PC-3 (cell line): Measurements from ENCODE around the gene PRSS8. TPM values are rescaled to one million over a fixed set of nuclear protein-coding genes. Genes with fewer than 3 reads are reported as not detected.

Experiments used
- ATAC-seq: fragments of 200-7000 bp; cut with Tn5 transposase; 2 replicates; pipeline ENCODE4 v1.9.1; 2020; ENCODE audit warnings: mild to moderate bottlenecking, moderate library complexity
- BruUV-seq: library from RNA; stranded (reverse); fragments of 400-500 nt; replicated peaks from 2 replicates; lab custom pipeline; 2021; lab: Mats Ljungman, UMichigan
- CTCF ChIA-PET: fragments of 300-600 bp; sonication (Branson Sonifier 250); formaldehyde crosslinking; loops from one replicate; lab custom pipeline; 2022; ENCODE audit warnings: antibody characterized with exemption; lab: Charles Lee
- POLR2A ChIA-PET: fragments of 300-600 bp; sonication (Branson Sonifier 250); formaldehyde crosslinking; loops from one replicate; lab custom pipeline; 2022; ENCODE audit warnings: antibody characterized with exemption; ENCODE audit not compliant: unreplicated experiment; lab: Charles Lee
- DNase-seq: peaks from one replicate; pipeline ENCODE4 v3.0.0-alpha.2; 2015
- H2AFZ ChIP-seq: fragments of 300-600 bp; sonication (generic); 2 replicates; pipeline ENCODE4 v1.6.0; 2016; ENCODE audit warnings: antibody characterized with exemption, low read length
- H3F3A ChIP-seq: fragments of 300-600 bp; sonication (generic); one replicate; pipeline ENCODE4 v1.6.0; 2017; ENCODE audit warnings: antibody characterized with exemption, low read length, control low read depth, mild to moderate bottlenecking; ENCODE audit not compliant: unreplicated experiment
- H3K27ac ChIP-seq: fragments of 300-600 bp; sonication (generic); 2 replicates; pipeline ENCODE4 v1.5.1; 2016; ENCODE audit warnings: mild to moderate bottlenecking, low read length
- H3K27me3 ChIP-seq: fragments of 300-600 bp; sonication (generic); 2 replicates; pipeline ENCODE4 v1.6.1; 2016; ENCODE audit warnings: low read length, mixed read lengths
- H3K36me3 ChIP-seq: fragments of 300-600 bp; sonication (generic); 2 replicates; pipeline ENCODE4 v1.6.1; 2016; ENCODE audit warnings: low read depth, mixed run types, low read length, mixed read lengths
- H3K4me1 ChIP-seq: fragments of 300-600 bp; sonication (generic); 2 replicates; pipeline ENCODE4 v1.5.1; 2016; ENCODE audit warnings: low read length; ENCODE audit not compliant: insufficient read depth
- H3K4me2 ChIP-seq: fragments of 300-600 bp; sonication (generic); 2 replicates; pipeline ENCODE4 v1.6.0; 2016; ENCODE audit warnings: low read length
- H3K4me3 ChIP-seq: fragments of 300-600 bp; sonication (generic); 2 replicates; pipeline ENCODE4 v1.5.1; 2016; ENCODE audit warnings: mild to moderate bottlenecking, low read length, mixed read lengths
- H3K79me2 ChIP-seq: fragments of 300-600 bp; sonication (generic); 2 replicates; pipeline ENCODE4 v1.6.1; 2017; ENCODE audit warnings: low read length, mixed read lengths
- H3K9ac ChIP-seq: fragments of 300-600 bp; sonication (generic); 2 replicates; pipeline ENCODE4 v1.6.0; 2016; ENCODE audit warnings: mild to moderate bottlenecking, low read length
- H3K9me2 ChIP-seq: fragments of 300-600 bp; sonication (generic); replicated peaks from 2 replicates; pipeline ENCODE4 v1.6.1; 2016; ENCODE audit warnings: mixed run types, low read length, mixed read lengths
- H3K9me3 ChIP-seq: fragments of 300-600 bp; sonication (generic); 2 replicates; pipeline ENCODE4 v1.6.1; 2016; ENCODE audit warnings: low read length, mixed read lengths
- H4K20me1 ChIP-seq: fragments of 300-600 bp; sonication (generic); 2 replicates; pipeline ENCODE4 v1.6.1; 2016; ENCODE audit warnings: low read length, mixed read lengths
- EZH2 ChIP-seq: fragments of 300-600 bp; sonication (generic); IDR thresholded peaks from one replicate; pipeline ENCODE4 v1.6.1; 2017; ENCODE audit warnings: antibody characterized with exemption, mild to moderate bottlenecking, low read length; ENCODE audit not compliant: unreplicated experiment
- EZH2phosphoT487 ChIP-seq: fragments of 300-600 bp; sonication (generic); IDR thresholded peaks from 2 replicates; pipeline ENCODE4 v1.6.1; 2018; ENCODE audit warnings: mild to moderate bottlenecking, antibody characterized with exemption, low read length, borderline replicate concordance
- intact Hi-C: fragments of 100-400 bp; cut with micrococcal nuclease; formaldehyde crosslinking; loops from 2 replicates; pipeline ENCODE4 v1.9.0; 2023
- total RNA-seq: library from RNA; depleted of rRNA; stranded (reverse); fragments of >200 nt; gene quantifications from 2 replicates; pipeline ENCODE4 v1.2.3, GENCODE V29; 2014; rRNA removed
- TF ChIP-seq, protein P1 (sequence below): fragments of 300-600 bp; sonication (generic); conservative IDR thresholded peaks from 2 replicates; pipeline ENCODE4 v1.5.1; 2017; ENCODE audit warnings: antibody characterized with exemption, low read depth, mild to moderate bottlenecking, low read length

PRSS8 gene
- total RNA-seq, 1 experiment from 2014 or later: 23.4 TPM

DNA sequence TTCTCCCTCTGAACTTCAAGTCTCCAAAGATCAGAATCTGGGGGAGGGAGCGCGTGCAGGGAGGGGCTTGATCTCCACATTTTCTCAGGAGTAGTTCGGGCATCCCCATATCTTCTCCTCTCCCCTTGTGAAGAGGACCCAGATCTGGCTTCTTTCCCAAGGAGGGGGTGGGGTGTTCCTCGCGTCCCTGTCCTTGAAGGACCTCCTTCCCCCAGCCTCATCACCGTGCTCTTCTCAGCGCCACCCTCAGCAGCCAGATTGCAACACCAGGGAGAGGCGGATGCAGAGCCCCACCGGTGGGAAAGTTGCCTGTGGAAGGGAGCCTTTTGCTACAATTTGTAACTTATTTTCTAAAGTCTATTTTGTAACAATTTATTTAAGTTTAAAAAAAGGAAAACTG is 52.4 kb downstream of the PRSS8 start:
- intact Hi-C loops: no loop called here
- Histone ChIP-seq H3K9me2 (no peaks in the 10 kb centered on the region), H2AFZ (no peak overlapping the region), H4K20me1 (no peaks in the 10 kb centered on the region), H3K9me3 (no peaks in the 10 kb centered on the region), H3F3A (no peaks in the 10 kb centered on the region), H3K27ac (no peak overlapping the region), H3K79me2 (no peaks in the 10 kb centered on the region), H3K9ac (no peak overlapping the region), H3K36me3 (peaks cover 3% of the 10 kb centered on the region; the same call in 1 of the 2 replicates), H3K4me2 (no peak overlapping the region), H3K27me3 (no peaks in the 10 kb centered on the region), H3K4me3 (no peak overlapping the region), H3K4me1 (no peaks in the 10 kb centered on the region)
- no peak for ATAC-seq
- TF ChIP-seq EZH2: no peak
- TF ChIP-seq, protein P1, sequence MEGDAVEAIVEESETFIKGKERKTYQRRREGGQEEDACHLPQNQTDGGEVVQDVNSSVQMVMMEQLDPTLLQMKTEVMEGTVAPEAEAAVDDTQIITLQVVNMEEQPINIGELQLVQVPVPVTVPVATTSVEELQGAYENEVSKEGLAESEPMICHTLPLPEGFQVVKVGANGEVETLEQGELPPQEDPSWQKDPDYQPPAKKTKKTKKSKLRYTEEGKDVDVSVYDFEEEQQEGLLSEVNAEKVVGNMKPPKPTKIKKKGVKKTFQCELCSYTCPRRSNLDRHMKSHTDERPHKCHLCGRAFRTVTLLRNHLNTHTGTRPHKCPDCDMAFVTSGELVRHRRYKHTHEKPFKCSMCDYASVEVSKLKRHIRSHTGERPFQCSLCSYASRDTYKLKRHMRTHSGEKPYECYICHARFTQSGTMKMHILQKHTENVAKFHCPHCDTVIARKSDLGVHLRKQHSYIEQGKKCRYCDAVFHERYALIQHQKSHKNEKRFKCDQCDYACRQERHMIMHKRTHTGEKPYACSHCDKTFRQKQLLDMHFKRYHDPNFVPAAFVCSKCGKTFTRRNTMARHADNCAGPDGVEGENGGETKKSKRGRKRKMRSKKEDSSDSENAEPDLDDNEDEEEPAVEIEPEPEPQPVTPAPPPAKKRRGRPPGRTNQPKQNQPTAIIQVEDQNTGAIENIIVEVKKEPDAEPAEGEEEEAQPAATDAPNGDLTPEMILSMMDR: no peak
- no peak for TF ChIP-seq EZH2phosphoT487
- ChIA-PET CTCF (no interaction called here), POLR2A (no interaction called here)
- BruUV-seq: no TSS peak
- DNase-seq: no peak

DNA sequence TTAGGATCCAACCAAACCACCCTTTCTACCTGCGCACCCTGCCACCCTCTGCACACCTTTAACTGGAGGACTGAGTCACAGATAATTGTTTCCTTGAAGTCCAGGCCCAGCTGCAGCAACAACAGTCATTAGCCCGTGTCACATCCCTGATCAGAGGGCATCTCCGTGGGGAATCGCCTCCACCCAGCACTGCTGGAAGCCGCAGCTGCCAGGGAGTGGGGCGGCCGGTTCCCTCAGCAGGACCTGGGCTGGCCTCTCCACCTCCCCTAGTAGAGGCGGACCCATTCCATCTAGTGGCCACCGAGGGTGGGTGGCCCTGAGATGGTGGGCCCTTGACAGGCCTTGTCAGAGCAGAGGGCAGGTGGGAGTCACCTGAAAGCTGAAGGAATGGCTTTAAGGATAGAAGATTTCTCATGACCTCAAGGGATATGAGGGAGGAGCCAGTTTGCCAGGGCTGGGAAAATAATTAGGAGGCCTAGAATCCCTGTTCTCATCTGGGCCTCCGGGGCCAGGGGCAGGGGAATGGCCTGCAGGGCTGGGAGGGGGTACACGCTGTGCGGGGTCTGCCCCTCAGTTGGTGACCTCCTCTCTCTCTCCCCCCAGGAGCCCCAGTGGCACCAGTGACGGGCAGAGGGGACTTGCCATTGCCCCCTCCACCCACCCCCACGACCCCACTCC is 53.0 kb downstream of the PRSS8 start:
- CTCF ChIA-PET: no interaction called here
- TF ChIP-seq, protein P1: no peak
- no peak for TF ChIP-seq EZH2
- no peak for TF ChIP-seq EZH2phosphoT487
- POLR2A ChIA-PET: no interaction called here
- H3K36me3 ChIP-seq: peaks cover 7% of the 10 kb centered on the region; the same call in 1 of the 2 replicates
- H2AFZ ChIP-seq: no peak overlapping the region
- ATAC-seq (peak; percentile 18; the same call in 1 of the 2 replicates), DNase-seq (no peak)
- H3K9ac ChIP-seq: no peak overlapping the region
- no peaks in the 10 kb centered on the region for H4K20me1 ChIP-seq
- no peaks in the 10 kb centered on the region for H3K79me2 ChIP-seq
- no peaks in the 10 kb centered on the region for H3K9me3 ChIP-seq
- H3K27ac ChIP-seq: no peak overlapping the region
- no peak overlapping the region for H3K4me2 ChIP-seq
- no peaks in the 10 kb centered on the region for H3F3A ChIP-seq
- intact Hi-C loops: no loop called here
- no peak overlapping the region for H3K4me3 ChIP-seq
- no peaks in the 10 kb centered on the region for H3K9me2 ChIP-seq
- no peaks in the 10 kb centered on the region for H3K27me3 ChIP-seq
- BruUV-seq: no TSS peak
- H3K4me1 ChIP-seq: no peaks in the 10 kb centered on the region

Other genes starting within 250 kb of the PRSS8 start
- gene BCL7C, start 241.7 kb downstream of the PRSS8 start, total RNA-seq: 75.6 and 97.3 TPM in 2 replicates
- gene CTF1, start 239.1 kb downstream of the PRSS8 start, total RNA-seq: 0.29 and 0.98 TPM in 2 replicates
- 36.2 and 48.5 TPM in 2 replicates for gene FBXL19, start 212.2 kb downstream of the PRSS8 start, total RNA-seq
- gene ORAI3, start 186.7 kb downstream of the PRSS8 start, total RNA-seq: 3.6 and 5.7 TPM in 2 replicates
- gene SETD1A, start 178.0 kb downstream of the PRSS8 start, total RNA-seq: 7.9 and 8.6 TPM in 2 replicates
- gene HSD3B7, start 150.5 kb downstream of the PRSS8 start, total RNA-seq: 12.0 and 16.3 TPM in 2 replicates
- gene STX1B, start 125.1 kb downstream of the PRSS8 start, total RNA-seq: 1.5 and 2.4 TPM in 2 replicates
- 27.4 and 36.1 TPM in 2 replicates for gene STX4, start 102.2 kb downstream of the PRSS8 start, total RNA-seq
- gene ZNF668, start 61.5 kb downstream of the PRSS8 start, total RNA-seq: 15.6 and 19.2 TPM in 2 replicates
- 5.5 and 8.5 TPM in 2 replicates for gene ZNF646, start 61.3 kb downstream of the PRSS8 start, total RNA-seq
- 3.8 and 5.8 TPM in 2 replicates for gene PRSS53, start 46.8 kb downstream of the PRSS8 start, total RNA-seq
- gene VKORC1, start 40.9 kb downstream of the PRSS8 start, total RNA-seq: 105 and 127 TPM in 2 replicates
- 47.7 and 69.1 TPM in 2 replicates for gene BCKDK, start 27.3 kb downstream of the PRSS8 start, total RNA-seq
- 25.3 and 35.1 TPM in 2 replicates for gene KAT8, start 18.1 kb downstream of the PRSS8 start, total RNA-seq
- 0.51 TPM in 1 of 2 replicates, not detected in the other for gene PRSS36, start 14.3 kb upstream of the PRSS8 start, total RNA-seq
- gene FUS, start 44.4 kb upstream of the PRSS8 start, total RNA-seq: 43.0 and 90.7 TPM in 2 replicates
- gene PYCARD, start 67.0 kb upstream of the PRSS8 start, total RNA-seq: 16.5 and 29.8 TPM in 2 replicates
- gene TRIM72, start 78.4 kb upstream of the PRSS8 start, total RNA-seq: not detected in 2 replicates
- not detected in 2 replicates for gene PYDC1, start 81.4 kb upstream of the PRSS8 start, total RNA-seq
- not detected in 2 replicates for gene ITGAM, start 124.2 kb upstream of the PRSS8 start, total RNA-seq
- not detected in 2 replicates for gene ITGAX, start 219.4 kb upstream of the PRSS8 start, total RNA-seq